NOMO-1 (cell line): ENCODE measurements around the gene CSNK1A1.
"Not testable (repeated sequence)": the region's sequence is repeated elsewhere in the genome, so short reads cannot be mapped to it uniquely, and the experiment has no call there.

Experiments used
- DNase-seq, 2 experiments: peaks; one replicate each; lab custom pipeline; 2025; ENCODE audit not compliant: unreplicated experiment in 2 of 2; lab: John Stamatoyannopoulos, UW

Gene CSNK1A1

GRCh38 chr5:149535787-149536186 is 15.5 kb downstream of the CSNK1A1 start:
- DNase-seq: not testable (repeated sequence)

GRCh38 chr5:149532413-149532812 is 18.8 kb downstream of the CSNK1A1 start:
- DNase-seq: no peak

GRCh38 chr5:149529463-149529862 is 21.8 kb downstream of the CSNK1A1 start:
- no peak for DNase-seq

DNA sequence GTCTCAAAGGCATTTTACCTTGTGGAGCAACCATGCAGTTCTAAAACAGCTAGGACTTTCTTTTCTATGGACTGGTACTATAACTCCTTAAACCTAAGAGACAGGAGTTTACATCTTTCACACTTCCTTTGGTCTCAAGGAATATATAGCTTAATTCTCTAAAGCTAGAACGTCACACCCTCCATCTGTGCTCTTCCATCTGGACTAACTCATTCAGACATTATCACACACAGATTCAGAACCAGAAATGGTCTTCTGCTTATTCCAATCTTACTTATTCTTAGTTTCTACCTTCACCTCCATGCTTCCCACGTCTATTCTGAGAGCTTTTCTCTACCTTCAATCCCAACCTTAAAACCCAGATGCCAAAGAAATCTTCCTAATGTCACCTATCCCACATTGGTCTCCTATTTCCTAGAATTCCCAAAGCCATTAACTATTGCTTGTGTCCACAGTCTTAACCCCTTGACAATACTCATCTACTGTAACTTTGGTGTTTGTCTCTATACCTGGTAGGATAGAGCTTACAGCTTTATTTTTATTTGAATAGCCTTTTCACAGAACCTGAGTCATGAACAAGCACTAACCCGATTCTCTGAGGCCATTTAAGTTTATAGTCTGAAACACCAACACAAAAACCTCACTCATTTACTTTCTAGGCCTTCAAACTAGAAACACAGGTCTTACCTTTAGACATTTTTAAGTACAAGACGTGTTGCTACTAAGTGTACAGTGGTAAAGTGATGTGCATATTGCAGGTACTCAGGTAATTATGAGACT is 22.8 kb downstream of the CSNK1A1 start:
- no peak for DNase-seq

DNA sequence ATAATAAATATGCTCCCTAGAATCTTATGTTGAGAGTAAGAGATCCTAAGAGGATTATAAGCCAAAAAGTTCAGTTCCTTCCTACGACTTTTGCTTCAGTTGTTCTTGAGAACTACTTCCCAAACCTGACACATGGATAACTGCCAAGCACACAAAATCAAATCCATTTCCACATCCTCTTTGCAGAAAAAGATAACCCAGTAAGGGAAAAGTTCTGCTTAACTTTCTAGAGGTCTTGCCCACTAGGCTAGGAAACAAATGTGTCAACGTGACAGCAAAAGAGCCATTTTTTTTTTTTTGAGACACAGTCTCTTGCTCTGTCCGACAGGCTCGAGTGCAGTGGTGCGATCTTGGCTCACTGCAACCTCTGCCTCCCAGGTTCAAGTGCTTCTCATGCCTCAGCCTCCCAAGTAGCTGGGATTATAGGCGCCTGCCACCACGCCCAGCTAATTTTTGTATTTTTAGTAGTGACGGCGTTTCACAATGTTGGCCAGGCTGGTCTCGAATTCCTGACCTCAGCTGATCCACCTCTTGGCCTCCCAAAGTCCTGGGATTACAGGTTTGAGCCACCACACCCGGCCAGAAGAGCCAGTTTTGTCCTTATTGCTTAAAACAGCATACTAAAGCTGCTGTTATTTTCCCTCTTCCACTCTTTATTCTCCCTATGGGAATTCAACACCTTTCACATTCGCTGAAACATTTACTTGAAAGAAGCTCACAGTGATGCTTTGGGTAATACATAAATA is 24.2 kb downstream of the CSNK1A1 start:
- DNase-seq: no peak

GRCh38 chr5:149521739-149522685 is 29.2 kb downstream of the CSNK1A1 start:
- no peak for DNase-seq

DNA sequence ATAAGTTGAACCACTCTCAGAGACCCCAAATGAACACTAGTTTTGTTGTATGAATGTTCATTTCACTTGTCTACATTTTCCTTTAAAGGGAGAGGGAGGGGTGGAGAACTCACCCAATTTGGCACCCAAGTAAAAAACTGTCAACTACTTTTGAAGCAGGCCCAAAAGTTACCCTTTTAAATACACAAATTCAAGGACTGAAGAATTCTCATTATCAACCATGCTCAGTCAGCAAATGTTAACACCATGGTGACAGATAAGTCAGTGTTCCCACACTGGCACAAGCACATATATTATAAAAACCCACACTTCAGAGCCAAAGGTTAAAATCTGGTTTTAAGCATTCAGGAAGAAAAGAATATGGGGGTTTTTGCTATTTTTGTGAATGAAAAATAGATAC is 31.6 kb downstream of the CSNK1A1 start:
- DNase-seq: no peak

GRCh38 chr5:149518620-149519019 is 32.6 kb downstream of the CSNK1A1 start:
- no peak for DNase-seq

GRCh38 chr5:149517461-149518122 is 33.6 kb downstream of the CSNK1A1 start:
- no peak for DNase-seq

- no peak for DNase-seq
Observed at GRCh38 chr5:149514512-149514911, 36.7 kb downstream of the CSNK1A1 start.

DNA sequence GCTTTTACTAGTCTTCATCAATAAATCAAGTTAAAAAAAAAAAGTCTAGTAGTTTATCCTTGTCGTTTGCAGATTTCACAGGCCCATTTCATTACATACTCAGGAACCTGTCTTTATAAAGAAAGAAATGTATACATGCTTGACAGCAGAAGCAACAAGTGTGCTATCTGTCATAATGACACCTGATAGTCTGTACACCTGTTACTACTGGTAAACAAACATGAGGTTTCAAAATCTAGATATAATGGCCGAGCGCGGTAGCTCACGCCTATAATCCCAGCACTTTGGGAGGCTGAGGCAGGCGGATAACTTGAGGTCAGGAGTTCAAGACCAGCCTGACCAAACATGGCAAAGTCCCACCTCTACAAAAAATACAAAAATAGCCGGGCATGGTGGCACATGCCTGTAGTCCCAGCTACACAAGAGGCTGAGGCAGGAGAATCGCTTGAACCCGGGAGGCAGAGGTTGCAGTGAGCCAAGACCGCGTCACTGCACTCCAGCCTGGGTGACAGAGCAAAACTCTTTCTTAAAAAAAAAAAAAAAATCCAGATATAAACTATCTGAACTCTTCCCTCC is 37.8 kb downstream of the CSNK1A1 start:
- not testable (repeated sequence) for DNase-seq

DNA sequence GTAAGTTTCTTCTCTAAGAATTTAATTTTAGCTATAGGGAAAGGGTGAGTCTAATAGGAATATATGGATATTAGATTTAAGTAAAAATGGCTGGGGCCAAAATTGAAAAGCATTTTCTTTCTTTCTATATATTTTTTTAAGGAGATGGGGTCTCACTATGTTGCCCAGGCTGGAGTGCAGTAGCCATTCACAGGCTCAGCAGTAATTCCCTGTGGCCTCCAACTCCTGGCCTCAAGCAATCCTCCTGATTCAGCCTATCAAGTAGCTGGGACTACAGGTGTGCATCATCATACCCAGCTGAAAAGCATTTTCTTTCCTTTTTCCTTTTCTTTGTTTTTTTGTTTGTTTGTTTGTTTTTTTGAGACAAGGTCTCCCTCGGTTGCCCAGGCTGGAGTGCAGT is 41.1 kb downstream of the CSNK1A1 start:
- DNase-seq: no peak

DNA sequence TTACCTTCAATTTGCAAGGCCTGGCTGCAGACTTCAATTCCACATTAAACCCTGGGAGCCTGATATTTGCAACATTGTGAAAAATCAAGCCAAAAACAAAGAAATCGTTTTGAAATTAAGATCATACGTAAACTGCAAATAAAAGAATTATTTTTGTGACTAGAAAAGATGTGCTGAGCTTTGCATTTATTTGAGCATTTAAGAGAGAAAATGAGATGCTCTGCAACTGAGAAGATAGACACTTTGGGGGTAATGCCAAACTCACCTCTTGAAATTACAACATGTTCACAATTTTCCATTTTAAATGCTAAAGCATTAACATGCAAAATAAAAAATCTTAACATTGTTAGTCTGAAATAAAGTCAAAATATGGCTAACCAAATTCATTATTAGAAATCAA is 46.6 kb downstream of the CSNK1A1 start:
- no peak for DNase-seq

GRCh38 chr5:149503006-149503405 is 48.2 kb downstream of the CSNK1A1 start:
- no peak for DNase-seq

GRCh38 chr5:149500922-149501582 is 50.2 kb downstream of the CSNK1A1 start:
- DNase-seq: no peak

DNA sequence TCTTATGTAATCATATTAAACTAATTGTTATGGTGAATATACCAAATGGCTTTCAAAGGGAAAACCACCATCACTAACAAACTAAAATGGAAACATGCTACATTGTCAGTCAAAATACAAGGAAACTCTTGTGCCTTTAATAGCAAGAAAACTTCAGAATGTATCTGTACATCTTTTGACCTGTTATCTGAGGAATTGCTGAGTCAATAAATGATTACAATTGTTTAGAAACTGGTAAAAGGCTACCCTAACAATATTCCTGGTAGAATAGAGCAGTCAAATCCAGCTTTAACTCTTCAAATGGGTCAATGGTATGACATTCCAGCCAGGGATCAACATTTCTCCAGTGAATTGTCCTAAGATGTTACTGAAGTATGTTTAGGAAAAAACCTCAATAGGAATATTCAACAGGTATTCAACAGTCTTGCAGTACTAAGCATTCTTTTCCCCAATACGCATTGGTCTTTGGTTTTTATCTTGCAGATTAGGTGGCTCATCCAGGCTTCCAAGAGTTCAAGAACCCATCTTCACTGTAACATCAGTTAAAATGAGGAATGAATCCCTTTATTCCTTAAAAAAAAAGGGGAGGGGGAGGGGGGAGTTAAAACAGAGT is 52.4 kb downstream of the CSNK1A1 start:
- no peak for DNase-seq

GRCh38 chr5:149497357-149497756 is 53.9 kb downstream of the CSNK1A1 start:
- no peak for DNase-seq

- DNase-seq: no peak
Observed at GRCh38 chr5:149496917-149497316, 54.3 kb downstream of the CSNK1A1 start.

- no peak for DNase-seq
Observed at GRCh38 chr5:149496166-149496565, 55.1 kb downstream of the CSNK1A1 start.
